Psoas muscle (tissue), 8 donors: ENCODE data around the gene SORCS3. TPM values are rescaled to one million over a fixed set of nuclear protein-coding genes. Genes with fewer than 3 reads are reported as not detected.

Source experiments
- ATAC-seq, 4 donors: fragments of 200-7000 bp; cut with Tn5 transposase; one replicate each; pipeline ENCODE4 v1.9.1; 2020; ENCODE audit warnings: moderate library complexity in 3 of 4, mild to moderate bottlenecking in 2 of 4
- DNase-seq, 2 donors: peaks; one replicate each; pipeline ENCODE4 v3.0.0-alpha.2; 2020
- H3K27ac ChIP-seq: fragments of 200-600 bp; one replicate; pipeline ENCODE4 v1.8.0; 2022
- H3K27me3 ChIP-seq, 3 donors: fragments of 200-600 bp in 1 of 3; one replicate each; pipeline versions ENCODE4 v1.6.1 to v1.8.0; 2013 to 2022; ENCODE audit warnings: low read length in 2 of 3, mild to moderate bottlenecking in 2 of 3, moderate library complexity in 1 of 3; ENCODE audit not compliant: insufficient read depth in 3 of 3
- H3K36me3 ChIP-seq, 2 donors: fragments of 200-600 bp in 1 of 2; one replicate each; pipeline versions ENCODE4 v1.6.1 to v1.8.0; 2013 to 2022; ENCODE audit warnings: low read depth in 1 of 2, mild to moderate bottlenecking in 1 of 2, moderate library complexity in 1 of 2; ENCODE audit not compliant: insufficient read depth in 1 of 2
- H3K4me1 ChIP-seq: fragments of 200-600 bp; one replicate; pipeline ENCODE4 v1.8.0; 2022
- H3K4me3 ChIP-seq: fragments of 200-600 bp; one replicate; pipeline ENCODE4 v1.8.0; 2022; ENCODE audit warnings: mild to moderate bottlenecking
- H3K9me3 ChIP-seq: fragments of 200-600 bp; one replicate; pipeline ENCODE4 v1.8.0; 2022
- CTCF ChIP-seq: fragments of 200-600 bp; IDR thresholded peaks from one replicate; pipeline ENCODE4 v1.8.0; 2022; ENCODE audit warnings: antibody characterized with exemption
- WGBS, 3 donors: extraction: QIAGEN DNeasy Blood & Tissue Kit; methylation state at CpG; one replicate each; pipeline versions ENCODE4 v1.1.6 to v1.1.7; 2013; 5-methylcytosine and 5-hydroxymethylcytosine counted together
- intact Hi-C, 2 donors: fragments of 100-400 bp; cut with DNase I; formaldehyde crosslinking; loops; one replicate each; pipeline versions ENCODE4 v1.11.0 to v1.14.2; 2022
- polyA plus RNA-seq, 3 donors: library from polyadenylated mRNA; stranded (reverse); fragments of 200-250 nt; gene quantifications; one replicate each; pipeline ENCODE4 v1.2.3, GENCODE V29; 2013
- total RNA-seq, 4 donors: library from RNA; stranded (reverse); fragmentation: NEBNext Ultra II Directional in 2 of 4; extraction: Animal tissue kit (Norgen Biotek cat#: 25700) in 2 of 4; gene quantifications; one replicate each; pipeline versions ENCODE4 v1.2.1 to v1.2.4, GENCODE V29; 2021 to 2023
- donor health status: healthy with polysubstance abuse.
- donor health status: DM: no; HTN: no; CAD: no; lungs with moderate emphysema.
- donor health status: Bipolar disorder and iron deficiency.
- donor health status: healthy.
- donor health status: DM: yes; HTN: yes; CAD: no.
- donor health status: DM: no; HTN: no; CAD: no.
- donor health status: DM: no; HTN: no; CAD: no.
- donor health status: DM: yes; HTN: yes; CAD: no.

The SORCS3 gene
- total and polyA plus RNA-seq, 7 donors: 0.01 TPM; not detected in 6

- no peaks in the 10 kb centered on the region for H3K36me3 ChIP-seq
- H3K4me1 ChIP-seq: no peaks in the 10 kb centered on the region
- TF ChIP-seq CTCF: no peak
- ATAC-seq (no peak), DNase-seq (no peak)
- peaks cover 0 to 13% (median 0%) of the 10 kb centered on the region in 3 donors for H3K27me3 ChIP-seq
- intact Hi-C loops: no loop called here
- H3K9me3 ChIP-seq: no peaks in the 10 kb centered on the region
- H3K4me3 ChIP-seq: no peak overlapping the region
- WGBS, 3 donors: 56 to 65% (median 63%) methylated on average over 3 of the region's 3 CpGs
- H3K27ac ChIP-seq: no peak overlapping the region
Observed at GRCh38 chr10:104650635-104651331, 9.7 kb downstream of the SORCS3 start.

- Histone ChIP-seq H3K27ac (no peak overlapping the region), H3K4me3 (no peak overlapping the region), H3K4me1 (no peaks in the 10 kb centered on the region), H3K9me3 (no peaks in the 10 kb centered on the region), H3K27me3 (peaks cover 0 to 2% (median 0%) of the 10 kb centered on the region in 3 donors), H3K36me3 (no peaks in the 10 kb centered on the region)
- 59% methylated on average over 3 of the region's 3 CpGs for WGBS, 3 donors
- intact Hi-C loops: no loop called here
- no peak for TF ChIP-seq CTCF
- DNase-seq: no peak
- no peak for ATAC-seq
Observed at GRCh38 chr10:104657036-104657435, 15.9 kb downstream of the SORCS3 start.

GRCh38 chr10:104657457-104657856 is 16.4 kb downstream of the SORCS3 start:
- Histone ChIP-seq H3K9me3 (no peaks in the 10 kb centered on the region), H3K36me3 (no peaks in the 10 kb centered on the region), H3K4me3 (no peak overlapping the region), H3K27ac (no peak overlapping the region), H3K27me3 (peaks cover 0 to 2% (median 0%) of the 10 kb centered on the region in 3 donors), H3K4me1 (no peaks in the 10 kb centered on the region)
- 50 to 61% (median 53%) methylated on average over 3 of the region's 3 CpGs for WGBS, 3 donors
- no peak for TF ChIP-seq CTCF
- no peak for DNase-seq
- intact Hi-C loops: no loop called here
- ATAC-seq: no peak

DNA sequence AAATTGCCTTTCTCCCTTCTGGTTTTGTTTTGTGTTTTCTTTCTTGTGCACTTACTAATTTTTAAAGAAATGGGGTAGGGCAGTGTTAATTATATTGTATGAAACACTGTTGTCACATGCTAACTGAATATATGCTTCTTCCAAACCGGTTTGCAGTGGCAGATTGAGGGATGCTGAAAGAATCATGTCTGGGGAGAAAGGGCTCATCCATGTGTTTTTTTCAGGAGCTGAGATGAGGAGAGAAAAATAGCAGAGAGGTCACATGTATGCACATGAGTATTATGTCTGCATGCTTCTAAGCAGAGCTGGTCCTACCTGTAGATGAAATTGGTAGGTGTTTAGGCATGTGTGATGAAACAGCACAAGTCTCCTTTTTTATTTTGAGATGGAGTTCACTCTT is 17.0 kb downstream of the SORCS3 start:
- Histone ChIP-seq H3K36me3 (no peaks in the 10 kb centered on the region), H3K9me3 (no peaks in the 10 kb centered on the region), H3K27ac (no peak overlapping the region), H3K4me1 (no peaks in the 10 kb centered on the region), H3K4me3 (no peak overlapping the region), H3K27me3 (peaks cover 0 to 2% (median 0%) of the 10 kb centered on the region in 3 donors)
- ATAC-seq (no peak), DNase-seq (no peak)
- 76 to 80% (median 76%) methylated on average over 1 of the region's 1 CpG for WGBS, 3 donors
- TF ChIP-seq CTCF: no peak
- intact Hi-C loops: no loop called here

- no peak for TF ChIP-seq CTCF
- H3K27ac ChIP-seq: no peak overlapping the region
- intact Hi-C loops: no loop called here
- H3K9me3 ChIP-seq: no peaks in the 10 kb centered on the region
- H3K36me3 ChIP-seq: no peaks in the 10 kb centered on the region
- no peak overlapping the region for H3K4me3 ChIP-seq
- WGBS, 3 donors: 42 to 51% (median 47%) methylated on average over 4 of the region's 4 CpGs
- no peak for ATAC-seq
- no peak for DNase-seq
- no peaks in the 10 kb centered on the region for H3K4me1 ChIP-seq
- H3K27me3 ChIP-seq: peaks cover 0 to 2% (median 0%) of the 10 kb centered on the region in 3 donors
Observed at GRCh38 chr10:104659809-104660208, 18.7 kb downstream of the SORCS3 start.
